ENCODE measurements around the gene OSBPL2. TPM values are rescaled to one million over a fixed set of nuclear protein-coding genes. Genes with fewer than 3 reads are reported as not detected.
A peak's percentile ranks its signal among the peaks of the same experiment; 100 is the strongest.

Gene OSBPL2
- total and polyA plus RNA-seq, 9 of the 15 experiments (the other 6 are each of a cell fraction or from before 2014, with no cell fraction given) = 2.5 to 25.6 (median 14.1) TPM

DNA sequence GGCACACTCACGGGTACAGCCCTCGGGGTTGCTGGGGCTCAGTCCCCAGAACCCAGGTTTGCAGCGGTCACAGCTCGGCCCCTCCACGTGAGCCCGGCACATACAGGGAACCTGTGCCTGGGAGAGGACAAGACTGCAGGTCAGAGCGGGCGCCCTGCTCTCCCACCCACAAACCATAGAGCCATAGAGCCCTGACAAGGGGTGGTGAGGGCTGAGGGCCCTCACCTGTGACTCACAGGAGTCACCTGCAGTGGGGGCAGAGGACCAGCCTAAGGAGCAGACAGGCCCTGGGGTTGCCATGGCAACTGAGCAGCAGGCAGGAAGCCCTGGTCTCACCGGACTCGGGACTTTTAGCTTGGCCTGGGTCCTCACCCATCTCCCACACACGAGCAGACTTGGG lies 98.0 kb downstream of the OSBPL2 start:
- TF ChIP-seq ZNF77 (CRISPR knock-in tag; IDR thresholded peaks at IDR 0.05) = no peak
- no peak for TF ChIP-seq TCFL5 (CRISPR knock-in tag; conservative IDR thresholded peaks at IDR 0.05)
- TF ChIP-seq RFX1 (IDR thresholded peaks at IDR 0.05) = peak; percentile 84
- no peak for TF ChIP-seq MITF (IDR thresholded peaks at IDR 0.05)
- TF ChIP-seq PATZ1 (CRISPR knock-in tag; IDR thresholded peaks at IDR 0.05; ENCODE audit: borderline replicate concordance) = no peak
- Histone ChIP-seq H3K27ac (ENCODE audit: extremely low read depth, low read depth, low read length) (no peak overlapping the region), H3K4me2 (ENCODE audit: insufficient read depth, low read length) (no peak overlapping the region), H3K36me3 (ENCODE audit: control insufficient read depth, insufficient read depth, low read length) (peaks cover 86% of the 10 kb centered on the region; the same call in 2 of the 3 replicates), H3K9ac (ENCODE audit: insufficient read depth in 1 of 2, low read depth in 2 of 2, low read length in 2 of 2) (peak overlapping the region in 1 of 2 experiments; percentile 17; a peak in 1 of 4 replicates), H3K4me1 (replicated peaks in 1 of 2; ENCODE audit: control insufficient read depth in 2 of 2, insufficient read depth in 2 of 2, low read length in 2 of 2) (peaks cover 0 to 15% of the 10 kb centered on the region in 2 experiments; a peak in 1 of 5 replicates), H3K4me3 (no peak overlapping the region), H3K9me1 (ENCODE audit: control insufficient read depth, insufficient read depth, low read length) (no peaks in the 10 kb centered on the region), H2AFZ (ENCODE audit: low read depth, low read length) (no peak overlapping the region), H3K27me3 (ENCODE audit: control insufficient read depth in 2 of 2, insufficient read depth in 2 of 2, low read length in 2 of 2) (no peaks in the 10 kb centered on the region), H3K79me2 (ENCODE audit: control insufficient read depth, insufficient read depth, low read length) (no peaks in the 10 kb centered on the region), H4K20me1 (replicated peaks; ENCODE audit: control insufficient read depth, insufficient read depth, low read length) (no peaks in the 10 kb centered on the region), H3K9me3 (replicated peaks; ENCODE audit: control insufficient read depth, insufficient read depth, low read depth, low read length) (no peaks in the 10 kb centered on the region)
- FAIRE-seq (no peak), DNase-seq (ENCODE audit: extremely low read depth in 1 of 4, low spot score in 3 of 4) (no peak), ATAC-seq (no peak)
- 87% methylated on average over 11 of the region's 11 CpGs for WGBS (ENCODE audit: insufficient coverage, low coverage, missing lambda C conversion rate)
- intact Hi-C loops (cut with micrococcal nuclease) = no loop called here
- POLR2A ChIA-PET = interaction anchor here (0.6 kb wide), 1 partner anchor 52 kb away, joined by 3 read pairs; no protein-coding TSS in a partner anchor
- BruUV-seq (replicated peaks) = no TSS peak
- in situ Hi-C loops (cut with MboI) = no loop called here
- CTCF ChIA-PET (ENCODE audit: low intra/inter-chr PET ratio) = no interaction called here

Measured in K562 (cell line).